ENCODE measurements around the gene KRTAP4-11.
"Not testable (repeated sequence)": the region's sequence is repeated elsewhere in the genome, so short reads cannot be mapped to it uniquely, and the experiment has no call there.

Gene KRTAP4-11

DNA sequence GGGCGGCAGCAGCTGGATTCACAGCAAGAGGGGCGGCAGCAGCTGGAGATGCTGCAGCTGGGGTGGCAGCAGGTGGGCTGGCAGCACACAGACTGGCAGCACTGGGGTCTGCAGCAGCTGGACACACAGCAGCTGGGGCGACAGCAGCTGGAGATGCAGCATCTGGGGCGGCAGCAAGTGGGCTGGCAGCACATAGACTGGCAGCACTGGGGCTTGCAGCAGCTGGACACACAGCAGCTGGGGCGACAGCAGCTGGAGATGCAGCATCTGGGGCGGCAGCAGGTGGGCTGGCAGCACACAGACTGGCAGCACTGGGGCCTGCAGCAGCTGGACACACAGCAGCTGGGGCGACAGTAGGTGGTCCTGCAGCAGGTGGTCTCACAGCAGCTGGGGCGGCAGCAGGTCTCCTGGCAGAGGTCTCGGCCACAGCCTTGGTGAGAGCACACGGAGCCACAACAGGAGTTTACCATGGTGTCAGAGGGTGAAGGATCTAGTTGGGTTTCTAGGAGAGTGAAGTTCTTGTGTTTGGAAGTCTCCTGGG lies at the start of gene KRTAP4-11:
Gene KRTAP4-11, minus strand, starts transcription at position 528 of the 541 bp plus-strand sequence. Its CDS starts 58 bp downstream, at position 470.
- not testable (repeated sequence) for DNase-seq

DNA sequence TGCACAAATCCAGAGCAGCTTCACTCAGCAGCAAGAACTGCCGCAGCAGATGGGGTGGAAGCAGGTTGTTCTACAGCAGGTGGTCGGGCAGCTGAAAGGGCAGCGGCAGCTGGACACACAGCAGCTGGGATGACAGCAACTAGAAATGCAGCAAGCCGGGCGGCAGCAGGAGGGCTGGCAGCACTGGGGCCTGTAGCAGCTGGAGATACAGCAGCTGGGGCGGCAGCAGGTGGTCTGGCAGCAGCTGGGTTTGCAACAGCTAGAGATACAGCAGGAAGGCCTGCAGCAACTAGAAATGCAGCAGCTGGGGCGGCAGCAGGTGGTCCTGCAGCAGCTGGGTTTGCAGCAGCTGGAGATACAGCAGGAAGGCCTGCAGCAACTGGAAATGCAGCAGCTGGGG lies 49.4 kb upstream of the KRTAP4-11 start:
- DNase-seq = no peak

DNA sequence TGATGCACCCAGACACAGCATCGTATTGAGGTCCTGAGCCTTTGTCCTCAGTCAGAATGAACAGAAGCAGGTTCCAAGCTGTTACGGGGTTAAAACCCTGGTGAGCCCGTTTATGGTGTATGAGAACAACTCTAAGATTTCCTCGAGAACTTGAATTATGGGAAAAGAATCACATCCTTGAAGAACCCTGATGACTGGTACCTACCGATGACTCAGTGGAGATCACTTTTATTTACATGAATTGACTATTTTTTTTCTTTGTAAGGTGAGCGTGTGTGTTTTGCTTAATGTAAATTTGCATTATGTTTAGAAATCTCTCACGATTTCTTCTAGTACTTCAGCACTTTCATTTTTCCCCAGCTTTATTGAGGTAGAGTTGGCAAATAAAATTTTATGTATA lies 45.7 kb upstream of the KRTAP4-11 start:
- no peak for DNase-seq

DNA sequence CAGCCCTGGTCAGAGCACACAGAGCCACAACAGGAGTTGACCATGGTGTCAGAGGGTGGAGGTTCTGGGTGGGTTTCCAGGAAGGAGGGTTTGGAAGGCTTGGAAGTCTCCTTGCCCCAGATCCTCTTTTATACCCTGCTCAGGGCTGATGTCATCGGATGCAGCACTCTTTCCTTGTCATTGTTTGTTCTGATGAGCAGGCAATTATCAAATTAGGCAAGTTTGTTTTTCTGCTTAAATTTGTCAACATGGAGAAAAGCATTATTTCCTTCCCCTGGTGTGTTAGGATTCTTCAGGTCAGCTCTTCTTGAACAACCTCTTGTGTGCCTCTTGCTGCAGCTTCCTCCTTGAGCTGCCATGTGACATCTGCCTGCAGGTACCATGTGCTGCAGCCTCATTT lies 42.5 kb upstream of the KRTAP4-11 start, which contains the start of gene KRTAP4-4:
Gene KRTAP4-4, minus strand, starts transcription at position 101 of the 400 bp plus-strand sequence. Its CDS starts 57 bp downstream, at position 44.
- no peak for DNase-seq

DNA sequence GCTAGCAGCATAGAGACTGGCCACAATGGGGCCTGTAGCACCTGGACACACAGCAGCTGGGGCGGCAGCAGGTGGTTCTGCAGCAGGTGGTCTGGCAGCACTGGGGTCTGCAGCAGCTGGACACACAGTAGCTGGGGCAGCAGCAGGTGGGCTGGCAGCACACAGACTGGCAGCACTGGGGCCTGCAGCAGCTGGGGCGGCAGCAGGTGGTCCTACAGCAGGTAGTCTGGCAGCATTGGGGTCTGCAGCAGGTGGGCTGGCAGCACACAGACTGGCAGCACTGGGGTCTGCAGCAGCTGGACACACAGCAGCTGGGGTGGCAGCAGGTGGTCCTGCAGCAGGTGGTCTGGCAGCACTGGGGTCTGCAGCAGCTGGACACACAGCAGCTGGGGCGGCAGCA lies 42.0 kb upstream of the KRTAP4-11 start:
- not testable (repeated sequence) for DNase-seq

- DNase-seq = peak in 6 of 56 donors; percentile 2 to 40 (median 4)
Observed at GRCh38 chr17:41153856-41154255, 35.7 kb upstream of the KRTAP4-11 start.

DNA sequence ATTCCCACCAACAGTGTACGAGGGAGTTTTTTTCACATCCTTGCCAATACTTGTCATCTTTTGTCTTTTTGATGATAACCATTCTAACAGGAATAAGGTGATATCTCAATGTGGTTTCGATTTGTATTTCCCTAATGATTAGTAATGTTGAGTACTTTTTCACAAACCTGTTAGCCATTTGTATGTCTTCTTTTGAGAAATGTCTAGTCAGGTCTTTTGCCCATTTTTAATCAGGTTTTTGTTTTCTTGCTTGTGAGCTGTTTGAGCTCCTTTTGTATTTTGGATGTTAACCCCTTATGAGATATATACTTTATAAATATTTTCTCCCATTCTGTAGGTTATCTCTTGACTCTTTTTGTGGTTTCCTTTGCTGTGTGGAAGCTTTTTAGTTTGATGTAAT lies 33.4 kb upstream of the KRTAP4-11 start:
- DNase-seq = no peak

GRCh38 chr17:41150026-41150425 lies 31.9 kb upstream of the KRTAP4-11 start:
- DNase-seq = no peak

DNA sequence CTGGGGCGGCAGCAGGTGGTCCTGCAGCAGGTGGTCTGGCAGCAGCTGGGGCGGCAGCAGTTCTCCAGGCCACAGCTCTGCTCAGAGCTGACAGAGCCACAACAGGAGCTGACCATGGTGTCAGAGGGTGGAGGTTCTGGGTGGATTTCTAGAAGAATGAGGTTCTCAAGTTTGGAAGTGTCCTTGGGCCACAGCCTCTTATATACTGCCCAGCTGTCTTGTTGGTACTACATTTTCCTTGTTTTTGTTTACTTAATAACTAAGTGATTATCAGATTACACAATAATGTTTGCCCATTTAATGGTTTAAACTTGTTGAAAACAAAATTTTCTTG lies 31.4 kb upstream of the KRTAP4-11 start, which contains the start of gene KRTAP4-5:
Gene KRTAP4-5, minus strand, starts transcription at position 174 of the 334 bp plus-strand sequence. Its CDS starts 58 bp downstream, at position 116.
- no peak for DNase-seq

DNA sequence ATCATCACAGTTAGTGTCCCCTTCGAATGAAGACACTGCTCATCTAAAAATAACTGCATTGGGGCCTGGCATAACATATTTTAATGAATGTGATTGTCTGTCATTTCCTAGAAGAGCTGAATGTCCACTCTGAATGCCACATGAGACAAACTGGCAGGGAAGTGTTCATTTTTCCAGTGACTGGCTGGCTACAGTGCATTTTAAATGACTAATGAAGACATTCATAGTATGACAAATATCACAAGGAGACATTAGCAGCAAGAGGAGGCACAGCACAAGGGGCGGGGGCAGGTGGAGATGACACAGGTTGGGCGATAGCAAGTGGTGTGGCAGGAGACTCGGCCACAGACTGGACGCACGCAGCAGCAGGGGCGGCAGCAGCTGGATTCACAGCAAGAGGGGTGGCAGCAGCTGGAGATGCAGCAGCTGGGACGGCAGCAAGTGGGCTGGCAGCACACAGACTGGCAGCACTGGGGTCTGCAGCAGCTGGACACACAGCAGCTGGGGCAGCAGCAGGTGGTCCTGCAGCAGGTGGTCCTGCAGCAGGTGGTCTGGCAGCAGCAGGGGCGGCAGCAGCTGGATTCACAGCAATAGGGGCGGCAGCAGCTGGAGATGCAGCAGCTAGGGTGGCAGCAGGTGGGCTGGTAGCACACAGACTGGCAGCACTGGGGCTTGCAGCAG lies 30.9 kb upstream of the KRTAP4-11 start:
- not testable (repeated sequence) for DNase-seq

DNA sequence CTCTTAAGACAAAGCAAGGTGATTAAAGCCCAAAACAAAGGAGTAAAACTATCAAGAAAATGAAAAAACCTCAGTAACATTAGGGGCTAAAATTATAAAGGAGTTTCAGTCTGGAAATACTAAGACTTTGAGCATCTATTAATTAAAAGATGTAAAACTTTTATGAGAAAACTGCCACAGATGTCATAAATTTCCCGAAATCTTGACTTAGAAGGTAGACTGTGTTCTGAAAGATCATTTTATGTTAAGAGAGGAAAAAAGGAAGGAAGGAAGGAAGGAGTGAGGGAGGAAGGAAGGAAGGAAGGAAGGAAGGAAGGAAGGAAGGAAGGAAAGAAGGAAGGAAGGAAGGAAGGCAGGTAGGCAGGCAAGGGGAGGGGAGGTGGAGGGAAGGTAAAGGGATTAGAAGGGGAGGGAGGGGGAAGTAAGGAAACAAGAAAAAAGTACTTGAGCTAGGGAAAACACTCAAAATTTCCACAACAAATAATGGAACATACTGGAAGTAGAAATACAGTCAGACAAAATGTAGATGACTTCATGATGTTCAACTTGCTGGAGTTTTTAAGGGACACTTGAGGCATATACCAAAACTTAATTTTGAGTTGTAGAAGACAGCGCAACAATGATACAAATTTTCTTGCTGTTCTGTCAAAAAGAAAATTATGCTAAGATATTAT lies 29.5 kb upstream of the KRTAP4-11 start:
- no peak for DNase-seq

DNA sequence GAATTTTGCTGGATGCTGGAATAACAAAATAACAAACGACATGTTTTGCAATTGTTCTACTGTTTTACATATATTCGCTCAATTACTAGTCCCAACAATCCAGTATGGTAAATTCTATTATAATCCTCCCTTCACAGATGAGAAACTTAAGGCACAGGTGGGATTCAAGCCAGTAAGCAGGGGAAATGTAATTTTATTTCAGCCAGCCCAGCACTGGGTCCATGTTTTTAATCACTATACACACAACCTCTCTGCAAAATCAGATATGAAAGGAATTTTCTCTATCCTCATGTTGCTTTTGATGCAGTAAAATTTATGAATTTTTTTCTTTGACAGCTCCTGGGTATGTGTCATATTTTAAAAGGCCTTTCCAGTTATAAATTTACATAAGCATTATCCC lies 27.1 kb upstream of the KRTAP4-11 start:
- DNase-seq = no peak

DNA sequence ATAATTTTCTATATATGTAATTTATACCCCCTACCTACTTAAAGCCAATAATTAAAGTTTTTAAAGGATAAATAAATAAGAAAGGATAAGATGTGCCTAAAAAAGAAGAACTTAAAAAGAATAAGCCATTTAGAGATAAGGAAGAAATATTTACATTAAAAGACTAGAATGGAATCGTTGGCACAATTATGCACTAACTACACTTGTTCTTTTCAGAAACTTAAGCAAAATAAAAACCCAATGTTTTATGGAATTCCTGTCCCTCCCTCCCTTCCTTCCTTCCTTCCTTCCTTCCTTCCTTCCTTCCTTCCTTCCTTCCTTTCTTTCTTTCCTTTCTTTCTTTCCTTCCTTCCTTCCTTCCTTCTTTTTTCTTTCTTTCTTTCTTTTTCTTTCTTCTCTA lies 26.7 kb upstream of the KRTAP4-11 start:
- no peak for DNase-seq

DNA sequence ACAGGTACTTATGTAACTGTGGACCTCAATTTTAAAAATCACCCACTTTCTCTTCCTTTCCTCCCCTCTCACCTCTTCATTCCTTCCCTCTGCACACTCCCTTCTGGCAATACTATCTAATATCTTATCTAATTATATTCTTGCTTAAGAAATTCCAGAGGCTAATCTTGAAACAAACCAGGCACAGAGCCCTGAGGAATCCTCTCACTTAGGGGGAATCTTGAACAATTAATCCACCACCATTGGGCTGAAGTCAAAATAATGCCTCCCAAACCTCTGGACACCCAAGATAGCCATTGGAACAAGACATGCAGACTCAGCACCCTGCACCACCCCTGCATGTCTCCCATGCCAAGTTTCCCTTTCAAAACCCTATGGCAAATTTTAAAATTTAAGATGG lies 23.2 kb upstream of the KRTAP4-11 start:
- no peak for DNase-seq

DNA sequence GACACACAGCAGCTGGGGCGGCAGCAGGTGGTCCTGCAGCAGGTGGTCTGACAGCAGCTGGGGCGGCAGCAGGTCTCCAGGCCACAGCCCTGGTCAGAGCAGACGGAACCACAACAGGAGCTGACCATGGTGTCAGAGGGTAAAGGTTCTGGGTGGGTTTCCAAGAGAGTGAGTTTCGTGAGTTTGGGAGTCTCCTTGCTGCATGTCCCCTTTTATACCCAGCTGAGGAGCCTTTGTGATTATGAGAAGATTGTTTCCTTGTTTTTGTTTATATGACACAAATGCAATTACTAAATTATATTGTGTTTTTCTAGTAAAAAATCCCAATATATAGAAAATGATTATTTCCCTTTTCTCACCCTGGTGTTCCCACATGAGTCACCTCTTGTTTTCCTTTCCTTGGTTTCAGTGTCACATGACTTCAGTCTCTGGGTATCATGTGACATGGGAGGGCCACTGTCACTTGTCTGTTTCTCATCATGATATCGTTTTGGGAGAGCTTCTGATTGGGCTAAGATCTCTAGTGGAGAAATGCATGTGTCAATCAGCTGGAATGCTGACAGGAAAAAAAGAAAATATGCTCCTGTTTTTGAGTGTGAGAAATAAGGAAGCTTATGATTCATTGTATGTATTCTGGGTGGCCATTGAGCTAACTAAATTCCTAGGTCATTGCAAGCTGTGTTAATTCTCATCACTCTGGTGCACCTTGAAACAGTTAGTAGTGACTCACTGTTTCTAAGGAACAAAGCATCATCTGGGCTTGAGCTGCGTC lies 22.4 kb upstream of the KRTAP4-11 start, which contains the start of gene KRTAP4-6:
Gene KRTAP4-6, minus strand, starts transcription at position 185 of the 772 bp plus-strand sequence. Its CDS starts 57 bp downstream, at position 128.
- no peak for DNase-seq

GRCh38 chr17:41139865-41140264 lies 21.7 kb upstream of the KRTAP4-11 start:
- DNase-seq = not testable (repeated sequence)

- no peak for DNase-seq
Observed at GRCh38 chr17:41133880-41134735, 15.9 kb upstream of the KRTAP4-11 start.

DNA sequence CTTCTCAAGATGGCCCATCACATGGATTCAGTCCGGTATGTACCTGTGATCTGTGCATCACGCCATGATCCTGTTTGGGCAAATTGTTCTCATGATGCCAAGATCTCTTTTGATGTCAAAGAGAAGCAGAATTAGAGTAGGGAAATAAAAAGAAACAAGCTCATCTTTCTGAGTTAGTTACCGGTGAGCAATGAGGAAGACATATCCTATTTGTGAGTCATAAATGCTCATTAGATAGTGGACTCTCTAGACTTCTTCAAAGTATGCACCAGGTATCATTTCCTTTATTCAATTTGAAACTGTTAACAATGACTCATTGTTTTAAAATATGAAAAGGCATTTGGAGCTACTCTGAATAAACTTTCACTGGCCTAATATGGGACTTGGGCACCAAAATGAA lies 13.8 kb upstream of the KRTAP4-11 start:
- DNase-seq = no peak

GRCh38 chr17:41127371-41127770 lies 9.2 kb upstream of the KRTAP4-11 start:
- DNase-seq = no peak

DNA sequence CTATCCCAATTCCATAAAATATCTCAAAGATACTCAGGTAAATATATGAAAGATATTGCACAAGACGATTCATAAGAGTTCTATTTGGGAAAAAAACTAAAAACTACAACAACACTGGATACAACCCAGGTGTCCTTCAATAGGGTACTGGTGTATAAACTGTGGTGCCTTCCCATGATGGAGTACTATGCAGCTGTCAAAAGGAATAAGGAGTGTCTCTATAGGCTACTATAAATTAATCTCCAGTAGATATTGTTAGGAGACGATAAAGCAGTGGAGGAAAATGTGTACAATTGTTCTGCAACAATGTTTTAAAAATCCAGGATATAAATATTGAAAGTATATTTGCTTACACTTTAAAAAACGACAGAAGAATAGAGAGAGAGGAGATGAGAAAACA lies 8.2 kb upstream of the KRTAP4-11 start:
- no peak for DNase-seq

- DNase-seq = no peak
Observed at GRCh38 chr17:41125064-41125463, 6.9 kb upstream of the KRTAP4-11 start.

Data from amygdala (tissue), 56 donors.